Left ventricle myocardium inferior (tissue), 1 donor: ENCODE data around the gene HOXB1. TPM values are rescaled to one million over a fixed set of nuclear protein-coding genes. Genes with fewer than 3 reads are reported as not detected.

Experiments used
- DNase-seq: peaks from one replicate; pipeline ENCODE4 v3.0.0-alpha.2; 2020
- H3K27ac ChIP-seq: fragments of 200-600 bp; replicated peaks from 2 replicates; pipeline ENCODE4 v1.8.0; 2021
- H3K27me3 ChIP-seq: fragments of 200-600 bp; 2 replicates; pipeline ENCODE4 v1.8.0; 2021; ENCODE audit warnings: low read depth
- H3K36me3 ChIP-seq: fragments of 200-600 bp; 2 replicates; pipeline ENCODE4 v1.8.0; 2021
- H3K4me1 ChIP-seq: fragments of 200-600 bp; 2 replicates; pipeline ENCODE4 v1.8.0; 2021
- H3K4me3 ChIP-seq: fragments of 200-600 bp; 2 replicates; pipeline ENCODE4 v1.8.0; 2021; ENCODE audit warnings: mild to moderate bottlenecking, moderate library complexity
- H3K9me3 ChIP-seq: fragments of 200-600 bp; replicated peaks from 2 replicates; pipeline ENCODE4 v1.8.0; 2021
- intact Hi-C: fragments of 100-400 bp; cut with micrococcal nuclease; formaldehyde crosslinking; loops from one replicate; pipeline ENCODE4 v1.11.0; 2022
- total RNA-seq: library from RNA; stranded (reverse); fragmentation: NEBNext Ultra II Directional; extraction: Animal tissue kit (Norgen Biotek cat#: 25700); gene quantifications from one replicate; pipeline ENCODE4 v1.2.1, GENCODE V29; 2021
- TF ChIP-seq, protein P1 (sequence below): fragments of 200-600 bp; IDR thresholded peaks from 2 replicates; pipeline ENCODE4 v1.8.0; 2021; ENCODE audit warnings: antibody characterized with exemption, mild to moderate bottlenecking, borderline replicate concordance
- donor health status: DM: no; HTN: yes; CAD: no; lungs with severe emphysema.

Gene HOXB1
- total RNA-seq, 1 donor from 2014 or later, result not detected

GRCh38 chr17:48565022-48565554, 34.3 kb upstream of the HOXB1 start:
- Histone ChIP-seq H3K4me3 (peak overlapping the region; percentile 61), H3K27me3 (peaks cover 99% of the 10 kb centered on the region), H3K4me1 (peaks cover 27% of the 10 kb centered on the region), H3K9me3 (no peaks in the 10 kb centered on the region), H3K36me3 (no peaks in the 10 kb centered on the region), H3K27ac (peak overlapping the region; percentile 36)
- TF ChIP-seq, protein P1, sequence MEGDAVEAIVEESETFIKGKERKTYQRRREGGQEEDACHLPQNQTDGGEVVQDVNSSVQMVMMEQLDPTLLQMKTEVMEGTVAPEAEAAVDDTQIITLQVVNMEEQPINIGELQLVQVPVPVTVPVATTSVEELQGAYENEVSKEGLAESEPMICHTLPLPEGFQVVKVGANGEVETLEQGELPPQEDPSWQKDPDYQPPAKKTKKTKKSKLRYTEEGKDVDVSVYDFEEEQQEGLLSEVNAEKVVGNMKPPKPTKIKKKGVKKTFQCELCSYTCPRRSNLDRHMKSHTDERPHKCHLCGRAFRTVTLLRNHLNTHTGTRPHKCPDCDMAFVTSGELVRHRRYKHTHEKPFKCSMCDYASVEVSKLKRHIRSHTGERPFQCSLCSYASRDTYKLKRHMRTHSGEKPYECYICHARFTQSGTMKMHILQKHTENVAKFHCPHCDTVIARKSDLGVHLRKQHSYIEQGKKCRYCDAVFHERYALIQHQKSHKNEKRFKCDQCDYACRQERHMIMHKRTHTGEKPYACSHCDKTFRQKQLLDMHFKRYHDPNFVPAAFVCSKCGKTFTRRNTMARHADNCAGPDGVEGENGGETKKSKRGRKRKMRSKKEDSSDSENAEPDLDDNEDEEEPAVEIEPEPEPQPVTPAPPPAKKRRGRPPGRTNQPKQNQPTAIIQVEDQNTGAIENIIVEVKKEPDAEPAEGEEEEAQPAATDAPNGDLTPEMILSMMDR, result no peak
- intact Hi-C loops, result no loop called here
- no peak for DNase-seq

DNA sequence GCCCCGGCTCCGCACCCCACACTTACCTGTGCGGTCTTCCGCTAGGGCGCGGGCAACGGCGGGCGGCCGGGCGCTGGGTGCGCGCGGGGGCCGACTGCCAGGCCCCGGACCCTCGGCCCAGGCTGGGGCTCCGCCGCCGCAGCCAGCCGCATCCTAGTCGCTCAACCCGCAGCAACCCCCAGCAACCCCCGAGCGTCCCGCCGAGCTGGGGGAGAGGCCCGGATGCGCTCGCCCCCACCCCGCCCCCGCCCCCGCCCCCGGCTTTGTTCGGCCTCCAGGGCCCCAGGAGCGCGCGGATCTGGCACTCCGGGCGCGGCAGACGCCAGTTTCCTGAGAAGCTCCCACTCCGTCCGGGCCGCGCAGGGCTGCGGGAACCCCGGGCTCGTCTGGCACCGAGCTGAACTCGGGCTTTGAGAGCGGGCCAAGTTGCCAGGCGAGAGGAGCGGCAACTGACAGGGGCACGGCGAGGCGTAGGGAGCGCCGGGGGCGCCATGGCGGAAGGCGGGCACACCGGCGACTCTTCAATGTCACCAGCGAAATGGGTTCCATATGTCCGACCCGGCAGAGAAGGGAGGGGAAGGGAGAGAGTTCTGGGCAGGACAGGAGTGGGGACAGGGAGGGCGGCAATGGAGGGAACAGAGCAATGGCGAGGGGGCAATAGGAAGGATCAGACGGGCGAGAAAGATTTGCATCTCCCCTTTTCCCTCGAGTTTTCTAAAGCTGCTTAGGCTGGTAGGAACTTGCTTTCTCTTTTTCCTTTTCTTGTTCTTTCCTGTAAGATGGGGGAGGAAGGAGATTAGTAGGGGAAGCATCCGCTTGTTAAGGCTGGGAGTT, 33.6 kb upstream of the HOXB1 start:
- Histone ChIP-seq H3K9me3 (no peaks in the 10 kb centered on the region), H3K36me3 (no peaks in the 10 kb centered on the region), H3K27ac (peak overlapping the region; percentile 66), H3K4me3 (peak overlapping the region; percentile 61), H3K4me1 (peaks cover 27% of the 10 kb centered on the region), H3K27me3 (peaks cover 99% of the 10 kb centered on the region)
- DNase-seq, result no peak
- TF ChIP-seq, protein P1, result no peak
- intact Hi-C loops, result no loop called here

GRCh38 chr17:48563867-48564187, 33.0 kb upstream of the HOXB1 start:
- H3K36me3 ChIP-seq, result no peaks in the 10 kb centered on the region
- DNase-seq, result no peak
- intact Hi-C loops, result no loop called here
- TF ChIP-seq, protein P1, result no peak
- H3K4me3 ChIP-seq, result peak overlapping the region; percentile 61
- no peaks in the 10 kb centered on the region for H3K9me3 ChIP-seq
- H3K27ac ChIP-seq, result peak overlapping the region; percentile 66
- peaks cover 24% of the 10 kb centered on the region for H3K4me1 ChIP-seq
- H3K27me3 ChIP-seq, result peaks cover 99% of the 10 kb centered on the region

DNA sequence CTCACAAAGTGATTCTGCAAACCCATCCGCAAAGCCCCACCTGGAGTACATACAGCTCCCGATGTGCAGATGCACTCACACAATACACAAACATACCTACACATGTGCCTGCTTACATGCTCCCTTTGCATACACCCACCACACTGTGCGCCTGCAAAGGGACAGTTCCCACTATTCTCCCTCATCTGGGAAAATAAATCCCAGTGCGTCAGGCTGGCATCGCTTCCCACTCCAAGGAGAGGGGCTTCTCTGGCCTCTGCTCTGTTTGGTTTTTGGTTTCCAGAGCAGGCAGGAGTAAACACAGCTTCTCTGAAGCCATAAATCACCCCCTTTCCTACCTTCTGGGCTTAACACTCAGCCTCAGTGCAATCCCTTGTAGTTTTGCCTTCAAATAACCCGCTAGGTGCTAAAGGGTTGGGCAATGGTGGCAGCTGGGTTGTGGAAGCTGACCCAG, 32.6 kb upstream of the HOXB1 start:
- Histone ChIP-seq H3K4me3 (peak overlapping the region; percentile 61), H3K4me1 (peaks cover 20% of the 10 kb centered on the region), H3K27ac (no peak overlapping the region)

DNA sequence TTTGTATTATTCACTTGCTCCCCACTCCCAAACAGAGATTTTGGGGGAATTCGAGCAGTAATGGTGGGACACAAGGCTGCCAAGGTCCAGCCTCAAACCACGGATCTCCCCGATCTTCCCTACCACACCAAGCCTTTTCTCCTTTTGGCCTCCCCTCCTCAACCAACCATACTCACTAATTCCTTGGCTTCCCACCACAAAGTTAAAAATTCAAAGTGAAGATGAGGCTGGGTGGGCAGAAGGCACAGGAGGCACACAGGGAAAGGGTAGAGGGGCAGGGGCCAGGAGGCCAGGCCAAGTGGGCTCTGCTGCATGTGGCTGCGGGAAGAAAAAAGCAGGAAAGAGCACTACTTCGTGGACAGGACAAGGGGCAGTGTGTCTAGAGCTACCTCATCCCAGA, 32.1 kb upstream of the HOXB1 start:
- H3K27ac ChIP-seq, result no peak overlapping the region
- no peaks in the 10 kb centered on the region for H3K9me3 ChIP-seq
- intact Hi-C loops, result no loop called here
- TF ChIP-seq, protein P1, result no peak
- no peak for DNase-seq
- no peaks in the 10 kb centered on the region for H3K36me3 ChIP-seq
- peaks cover 20% of the 10 kb centered on the region for H3K4me1 ChIP-seq
- H3K4me3 ChIP-seq, result no peak overlapping the region
- H3K27me3 ChIP-seq, result peaks cover 99% of the 10 kb centered on the region

More for the DNA sequence above, 32.6 kb upstream of the HOXB1 start:
- H3K36me3 ChIP-seq, result no peaks in the 10 kb centered on the region
- TF ChIP-seq, protein P1, result no peak
- DNase-seq, result no peak
- peaks cover 99% of the 10 kb centered on the region for H3K27me3 ChIP-seq
- intact Hi-C loops, result no loop called here
- H3K9me3 ChIP-seq, result no peaks in the 10 kb centered on the region
